Skeletal muscle satellite cell (primary cell): Measurements from ENCODE around the gene TNIK.

Source experiments
- H3K27me3 ChIP-seq: 2 replicates; pipeline ENCODE4 v1.7.0; 2013; ENCODE audit warnings: low read length; ENCODE audit not compliant: control insufficient read depth, insufficient read depth
- H3K36me3 ChIP-seq: 2 replicates; pipeline ENCODE4 v1.7.0; 2013; ENCODE audit warnings: mild to moderate bottlenecking, control low read depth, low read length; ENCODE audit not compliant: insufficient read depth
- H3K4me1 ChIP-seq: 2 replicates; pipeline ENCODE4 v1.7.0; 2013; ENCODE audit warnings: low read length; ENCODE audit not compliant: control insufficient read depth, insufficient read depth
- H3K4me2 ChIP-seq: 2 replicates; pipeline ENCODE4 v1.7.0; 2013; ENCODE audit warnings: mild to moderate bottlenecking, low read length
- H3K4me3 ChIP-seq: 2 replicates; pipeline ENCODE4 v1.7.0; 2013; ENCODE audit warnings: low read length
- H3K9ac ChIP-seq: 2 replicates; pipeline ENCODE4 v1.7.0; 2013; ENCODE audit warnings: mild to moderate bottlenecking, low read depth, low read length, moderate library complexity
- H3K9me3 ChIP-seq: replicated peaks from 2 replicates; pipeline ENCODE4 v1.7.0; 2013; ENCODE audit warnings: mild to moderate bottlenecking, control low read depth, low read length

TNIK gene

DNA sequence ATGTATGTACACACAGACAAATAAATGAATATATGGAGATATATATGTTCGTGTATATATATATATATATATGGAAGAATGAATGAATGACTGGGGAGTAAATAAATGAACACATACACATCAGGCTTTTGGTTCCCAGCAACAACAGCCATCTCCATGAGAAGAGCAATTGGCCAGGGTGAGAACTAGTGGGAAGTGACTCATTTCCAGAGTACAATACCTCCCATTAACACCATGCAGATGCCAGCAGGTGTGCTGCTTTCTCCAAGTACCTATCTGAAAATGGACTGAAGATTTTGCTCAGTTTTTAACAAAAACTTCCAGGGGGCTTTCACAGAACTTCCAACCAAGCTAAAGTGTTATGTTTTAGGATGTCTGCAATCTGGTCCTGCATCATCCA, 253.9 kb downstream of the TNIK start:
- no peak overlapping the region for H3K9ac ChIP-seq
- H3K36me3 ChIP-seq = no peaks in the 10 kb centered on the region

DNA sequence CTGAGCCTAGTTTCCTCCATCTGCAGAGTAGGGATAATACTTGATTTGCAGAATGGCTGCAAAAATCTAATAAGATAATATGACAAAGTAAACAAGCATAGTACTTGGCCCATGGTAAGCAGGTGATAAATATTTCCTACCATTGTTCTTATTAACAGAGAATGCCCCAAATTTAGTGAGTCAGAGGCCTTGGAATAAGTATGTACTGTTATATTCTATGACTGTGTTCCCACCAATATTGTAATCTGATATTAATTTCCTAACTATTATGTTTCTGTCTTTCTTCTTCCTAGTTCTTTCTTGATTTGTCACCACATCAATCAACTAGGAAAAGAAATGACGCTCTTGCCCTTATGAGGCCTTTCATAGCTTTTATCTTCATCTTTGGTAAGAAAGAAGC, 255.3 kb downstream of the TNIK start:
- H3K9me3 ChIP-seq = no peaks in the 10 kb centered on the region
- H3K9ac ChIP-seq = no peak overlapping the region
- no peak overlapping the region for H3K4me3 ChIP-seq
- H3K27me3 ChIP-seq = no peaks in the 10 kb centered on the region
- no peak overlapping the region for H3K4me2 ChIP-seq
- no peaks in the 10 kb centered on the region for H3K4me1 ChIP-seq
- no peaks in the 10 kb centered on the region for H3K36me3 ChIP-seq

More for the DNA sequence above, 253.9 kb downstream of the TNIK start:
- Histone ChIP-seq H3K9me3 (no peaks in the 10 kb centered on the region), H3K27me3 (no peaks in the 10 kb centered on the region), H3K4me3 (no peak overlapping the region), H3K4me2 (no peak overlapping the region), H3K4me1 (no peaks in the 10 kb centered on the region)

DNA sequence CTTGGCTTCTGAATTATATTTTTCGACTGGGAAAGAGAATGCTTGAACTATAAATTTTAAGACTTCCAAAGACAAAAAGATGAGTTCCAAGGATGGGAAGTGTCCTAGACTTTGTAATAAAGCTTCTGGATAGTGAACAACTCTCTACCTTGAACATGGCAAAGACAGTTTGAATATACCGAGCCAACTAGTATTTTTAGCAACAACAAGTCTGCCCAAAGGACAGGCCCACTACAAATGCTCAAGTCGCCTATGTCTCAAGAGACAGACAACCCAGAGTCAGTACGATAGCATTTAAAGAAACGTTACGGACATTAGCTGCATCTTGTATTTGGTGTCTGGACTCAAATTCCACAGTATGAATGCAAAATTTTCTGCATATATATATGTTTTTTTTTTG, 258.4 kb downstream of the TNIK start:
- Histone ChIP-seq H3K4me2 (no peak overlapping the region), H3K27me3 (no peaks in the 10 kb centered on the region), H3K9me3 (no peaks in the 10 kb centered on the region), H3K36me3 (no peaks in the 10 kb centered on the region), H3K4me1 (peaks cover 7% of the 10 kb centered on the region), H3K9ac (no peak overlapping the region), H3K4me3 (no peak overlapping the region)

DNA sequence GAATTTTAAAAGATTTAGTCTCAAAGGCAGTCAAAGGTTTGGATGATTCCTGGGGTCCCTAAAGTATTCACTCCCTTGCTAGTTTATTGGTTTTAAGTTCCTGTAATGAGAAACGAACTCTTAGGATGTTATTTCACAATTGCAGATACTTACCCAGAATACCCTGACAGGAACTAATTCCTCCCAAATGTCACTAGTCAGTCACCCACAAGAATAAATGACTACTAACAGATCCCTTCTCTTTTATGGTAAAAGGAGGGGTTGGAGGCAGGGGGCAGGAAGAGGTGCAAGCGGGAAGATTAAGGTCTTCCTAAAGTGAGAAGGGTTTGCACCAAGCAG, 259.5 kb downstream of the TNIK start:
- Histone ChIP-seq H3K9ac (no peak overlapping the region), H3K9me3 (no peaks in the 10 kb centered on the region), H3K36me3 (no peaks in the 10 kb centered on the region), H3K4me3 (no peak overlapping the region), H3K4me1 (peaks cover 7% of the 10 kb centered on the region), H3K27me3 (no peaks in the 10 kb centered on the region), H3K4me2 (no peak overlapping the region)

DNA sequence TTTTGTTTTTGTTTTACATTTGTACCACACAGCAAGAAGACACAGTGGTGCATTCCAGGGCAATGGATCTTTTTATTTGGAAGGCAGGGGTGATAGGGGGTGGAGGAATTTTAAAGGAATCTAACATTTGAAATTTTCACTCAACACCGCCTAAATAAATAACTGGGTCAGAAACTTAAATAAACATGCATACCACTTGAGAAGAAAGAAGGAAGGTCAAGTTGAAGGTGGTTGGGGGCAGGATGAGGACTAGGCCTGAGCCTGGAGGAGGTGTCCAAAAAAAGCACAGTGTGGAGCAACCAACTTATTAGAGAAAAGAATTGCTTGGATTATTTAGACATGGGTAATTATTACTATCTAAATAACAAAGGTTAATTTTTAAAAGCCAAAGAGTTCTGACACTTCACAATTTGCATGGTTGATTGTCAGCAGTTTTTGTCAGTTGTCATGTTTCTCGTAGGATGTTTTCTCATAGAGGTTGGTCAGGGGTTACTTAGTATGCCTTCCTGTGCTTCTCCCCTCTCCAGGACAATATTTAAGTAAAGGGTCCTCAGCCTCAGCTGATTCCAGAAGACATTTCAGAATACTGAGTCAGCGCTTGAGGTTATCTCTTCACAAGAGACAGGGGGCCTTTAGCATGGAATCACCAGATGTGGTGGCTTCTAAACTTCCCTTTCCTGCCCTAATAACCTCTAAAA, 260.0 kb downstream of the TNIK start:
- Histone ChIP-seq H3K4me2 (no peak overlapping the region), H3K36me3 (no peaks in the 10 kb centered on the region), H3K4me3 (no peak overlapping the region), H3K4me1 (peaks cover 7% of the 10 kb centered on the region), H3K9ac (no peak overlapping the region), H3K27me3 (no peaks in the 10 kb centered on the region), H3K9me3 (no peaks in the 10 kb centered on the region)

DNA sequence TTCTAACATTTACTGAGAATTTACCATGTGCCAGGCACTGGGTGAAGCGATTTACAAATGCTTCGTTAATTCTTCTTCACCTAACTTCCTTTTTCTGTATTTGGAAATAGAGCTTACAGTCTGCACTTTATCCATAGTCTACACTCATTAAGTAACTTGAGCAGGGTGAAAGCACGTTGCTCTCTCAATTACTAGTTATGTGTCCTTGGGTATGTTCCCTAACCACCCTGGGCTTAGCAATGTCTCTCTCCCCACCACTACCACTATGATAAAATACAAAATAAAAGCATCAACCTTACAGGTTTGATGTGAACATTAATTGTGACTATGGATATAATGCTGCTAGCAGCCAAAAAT, 260.8 kb downstream of the TNIK start:
- no peaks in the 10 kb centered on the region for H3K27me3 ChIP-seq
- H3K9me3 ChIP-seq = no peaks in the 10 kb centered on the region
- H3K4me2 ChIP-seq = no peak overlapping the region
- peaks cover 7% of the 10 kb centered on the region for H3K4me1 ChIP-seq
- no peaks in the 10 kb centered on the region for H3K36me3 ChIP-seq
- H3K4me3 ChIP-seq = no peak overlapping the region
- H3K9ac ChIP-seq = no peak overlapping the region

DNA sequence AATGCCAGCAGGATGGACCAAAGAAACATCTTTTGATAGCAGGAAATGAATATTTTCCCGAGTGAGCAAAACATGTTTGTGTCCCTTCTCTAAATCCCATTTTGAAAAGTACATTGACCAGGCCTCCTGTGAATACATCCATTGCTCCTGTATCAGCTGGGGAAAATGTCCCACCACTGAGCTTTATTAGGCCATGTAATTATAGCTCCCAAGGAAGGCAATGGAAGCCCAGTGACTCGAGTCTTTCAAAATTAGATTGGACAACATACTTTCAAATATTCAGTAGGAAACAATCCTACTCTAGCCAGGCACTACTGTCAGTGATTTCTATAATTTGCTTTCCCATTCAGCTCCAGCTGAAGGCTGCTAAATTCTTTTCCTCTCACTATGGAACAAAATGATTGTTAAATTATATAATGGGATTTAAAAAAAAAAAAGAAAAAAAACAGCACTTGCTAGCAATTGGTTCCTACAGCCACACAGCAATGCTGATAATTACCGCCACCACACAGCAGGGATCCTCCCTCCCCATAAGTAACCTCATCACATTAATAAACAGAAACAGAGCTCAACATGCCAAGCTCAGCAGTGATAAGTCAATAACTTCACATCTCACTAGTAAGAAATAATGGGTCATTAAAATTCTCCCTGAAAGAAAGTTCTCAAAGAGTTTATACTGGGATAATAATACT, 261.3 kb downstream of the TNIK start:
- Histone ChIP-seq H3K4me1 (peaks cover 7% of the 10 kb centered on the region), H3K27me3 (no peaks in the 10 kb centered on the region), H3K9me3 (no peaks in the 10 kb centered on the region), H3K4me3 (no peak overlapping the region), H3K36me3 (no peaks in the 10 kb centered on the region), H3K9ac (no peak overlapping the region), H3K4me2 (no peak overlapping the region)

DNA sequence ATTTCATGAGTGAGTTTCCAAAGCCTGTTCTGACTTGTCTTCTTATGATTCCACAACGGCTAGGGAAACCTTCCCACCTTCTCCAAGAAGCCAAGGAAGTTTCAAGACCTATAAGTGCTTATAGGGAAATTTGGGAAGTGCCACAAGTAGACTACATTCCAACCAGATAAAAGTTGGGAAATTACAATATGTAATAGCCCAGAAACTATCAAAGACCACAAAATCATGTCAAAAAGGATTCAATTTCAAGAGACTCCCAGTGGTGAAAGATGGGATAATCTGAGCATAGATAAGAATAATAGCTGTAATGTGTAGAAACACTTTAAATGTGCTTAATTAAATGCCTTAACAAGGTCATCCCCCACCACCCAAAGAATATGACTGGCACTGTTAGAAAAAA, 264.5 kb downstream of the TNIK start:
- Histone ChIP-seq H3K4me1 (peaks cover 18% of the 10 kb centered on the region), H3K27me3 (no peaks in the 10 kb centered on the region), H3K4me3 (no peak overlapping the region), H3K36me3 (no peaks in the 10 kb centered on the region), H3K4me2 (no peak overlapping the region), H3K9me3 (no peaks in the 10 kb centered on the region), H3K9ac (no peak overlapping the region)

DNA sequence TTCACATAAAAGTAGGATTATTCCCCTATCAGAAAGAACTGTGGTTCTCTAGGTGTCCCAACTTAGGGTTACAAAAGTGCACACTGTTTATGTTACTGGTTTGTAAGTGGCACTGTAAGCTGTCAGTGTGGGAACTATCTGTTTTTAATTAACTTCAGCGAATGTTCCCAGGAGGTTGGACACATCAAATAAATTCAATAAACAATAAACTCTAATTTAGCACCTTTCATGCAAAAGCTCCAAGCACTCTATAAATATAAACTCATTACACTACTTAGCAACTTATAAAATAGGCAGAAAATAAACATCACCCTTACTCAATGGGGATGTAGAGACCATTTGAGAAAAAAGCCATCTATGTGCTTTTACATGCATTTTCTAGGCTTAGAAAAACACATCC, 265.2 kb downstream of the TNIK start:
- Histone ChIP-seq H3K9me3 (no peaks in the 10 kb centered on the region), H3K27me3 (peaks cover under 1% of the 10 kb centered on the region), H3K36me3 (no peaks in the 10 kb centered on the region), H3K4me1 (peaks cover 18% of the 10 kb centered on the region), H3K4me3 (no peak overlapping the region), H3K9ac (no peak overlapping the region), H3K4me2 (no peak overlapping the region)

DNA sequence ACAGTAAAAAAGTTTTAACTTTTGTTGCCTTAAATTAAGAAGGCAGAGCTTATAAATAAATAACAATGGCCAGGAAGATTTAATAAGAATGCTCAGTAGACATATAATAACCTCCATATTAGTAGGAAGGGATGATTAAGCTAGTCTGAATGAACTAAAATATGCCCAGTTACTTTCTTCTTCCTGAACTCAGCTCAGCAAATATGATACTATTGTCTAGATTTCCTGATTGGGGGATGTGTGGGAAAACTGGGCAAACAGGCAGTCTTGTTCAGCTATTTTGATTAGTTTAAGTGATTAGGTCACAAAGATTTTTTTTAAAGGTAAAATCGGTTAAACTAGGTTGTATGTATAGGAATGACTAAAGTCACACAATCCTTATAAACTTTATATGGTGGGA, 266.5 kb downstream of the TNIK start:
- peaks cover 17% of the 10 kb centered on the region for H3K4me1 ChIP-seq
- H3K9ac ChIP-seq = no peak overlapping the region
- no peak overlapping the region for H3K4me3 ChIP-seq

DNA sequence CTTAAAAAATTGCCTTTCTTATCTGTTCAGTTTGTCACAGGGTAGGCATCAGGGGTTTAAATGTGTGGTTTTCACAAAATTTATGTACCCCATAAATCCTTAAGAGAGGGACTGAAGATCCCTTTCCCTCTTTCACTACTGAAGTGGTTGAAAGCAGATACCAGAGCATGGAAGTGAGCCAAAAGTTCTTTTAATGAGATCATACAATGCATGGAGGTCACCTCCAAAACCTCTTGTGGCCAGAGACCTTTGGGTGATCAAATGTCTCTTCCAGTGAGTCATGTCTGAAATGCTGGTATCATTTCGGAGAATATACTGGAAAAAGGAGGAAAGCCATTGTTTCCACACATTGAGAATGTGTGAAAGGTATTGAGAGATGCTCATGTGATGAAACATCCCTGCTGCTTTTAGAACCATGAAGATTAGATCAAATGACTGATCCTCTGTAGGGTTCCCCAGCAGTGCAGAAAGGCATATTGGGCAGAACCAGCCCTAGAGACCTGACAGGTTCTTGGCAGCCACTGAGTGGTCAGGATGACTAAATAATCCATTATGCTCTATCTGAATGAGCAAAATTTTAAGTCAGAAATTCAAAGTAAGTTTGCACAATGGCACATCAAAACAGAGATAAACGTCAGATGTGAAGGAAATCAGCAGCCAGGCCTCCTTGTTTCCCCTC, 267.9 kb downstream of the TNIK start:
- Histone ChIP-seq H3K9me3 (no peaks in the 10 kb centered on the region), H3K4me3 (no peak overlapping the region), H3K36me3 (no peaks in the 10 kb centered on the region), H3K4me1 (peaks cover 12% of the 10 kb centered on the region), H3K27me3 (peaks cover 10% of the 10 kb centered on the region), H3K4me2 (no peak overlapping the region), H3K9ac (no peak overlapping the region)

More for the DNA sequence above, 266.5 kb downstream of the TNIK start:
- no peaks in the 10 kb centered on the region for H3K9me3 ChIP-seq
- H3K36me3 ChIP-seq = no peaks in the 10 kb centered on the region
- H3K27me3 ChIP-seq = peaks cover 10% of the 10 kb centered on the region
- H3K4me2 ChIP-seq = no peak overlapping the region

DNA sequence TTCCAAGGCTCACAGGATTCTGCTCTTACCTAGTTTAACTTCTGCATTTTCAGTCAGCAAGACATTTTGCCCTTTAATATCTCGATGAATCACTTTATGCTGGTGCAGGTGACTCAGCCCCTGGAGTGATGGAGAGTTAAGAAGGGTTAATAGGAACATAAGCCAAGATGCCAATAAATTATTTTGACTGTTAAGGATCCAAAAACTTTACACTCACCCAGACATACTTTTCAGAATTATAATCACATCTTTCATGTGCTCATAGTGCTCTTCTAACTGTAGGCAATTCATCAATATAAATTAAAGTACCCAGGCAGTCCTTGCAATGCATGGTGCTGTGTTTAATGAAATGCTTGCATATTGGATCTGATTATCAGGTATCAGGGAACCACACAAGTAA, 269.5 kb downstream of the TNIK start:
- Histone ChIP-seq H3K9ac (no peak overlapping the region), H3K9me3 (no peaks in the 10 kb centered on the region), H3K4me2 (no peak overlapping the region), H3K36me3 (no peaks in the 10 kb centered on the region), H3K4me1 (peaks cover 12% of the 10 kb centered on the region), H3K27me3 (peaks cover 10% of the 10 kb centered on the region), H3K4me3 (no peak overlapping the region)
